22Rv1 (cell line): ENCODE measurements around the gene ARID5A.
"Not testable (repeated sequence)": the region's sequence is repeated elsewhere in the genome, so short reads cannot be mapped to it uniquely, and the experiment has no call there.

Experiments used
- ZFX ChIP-seq: fragments of 450-650 bp; IDR thresholded peaks from 2 replicates; pipeline ENCODE4 v1.6.1; 2017; ENCODE audit warnings: antibody characterized with exemption, borderline replicate concordance
- TF ChIP-seq, protein P1 (sequence below): fragments of 450-650 bp; IDR thresholded peaks from 2 replicates; pipeline ENCODE4 v1.5.1; 2017; ENCODE audit warnings: mild to moderate bottlenecking

DNA sequence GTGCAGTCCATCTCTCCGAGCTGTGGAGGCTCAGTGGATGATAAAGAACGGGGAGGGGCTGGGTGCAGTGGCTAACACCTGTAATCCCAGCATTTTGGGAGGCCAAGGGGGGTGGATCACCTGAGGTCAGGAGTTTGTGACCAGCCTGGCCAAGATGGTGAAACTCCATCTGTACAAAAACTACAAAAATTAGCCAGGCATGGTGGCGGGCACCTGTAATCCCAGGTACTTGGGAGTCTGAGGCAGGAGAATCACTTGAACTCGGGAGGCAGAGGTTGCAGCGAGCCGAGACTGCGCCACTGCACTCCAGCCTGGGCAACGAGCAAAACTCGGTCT is 17.4 kb downstream of the ARID5A start:
- TF ChIP-seq, protein P1, sequence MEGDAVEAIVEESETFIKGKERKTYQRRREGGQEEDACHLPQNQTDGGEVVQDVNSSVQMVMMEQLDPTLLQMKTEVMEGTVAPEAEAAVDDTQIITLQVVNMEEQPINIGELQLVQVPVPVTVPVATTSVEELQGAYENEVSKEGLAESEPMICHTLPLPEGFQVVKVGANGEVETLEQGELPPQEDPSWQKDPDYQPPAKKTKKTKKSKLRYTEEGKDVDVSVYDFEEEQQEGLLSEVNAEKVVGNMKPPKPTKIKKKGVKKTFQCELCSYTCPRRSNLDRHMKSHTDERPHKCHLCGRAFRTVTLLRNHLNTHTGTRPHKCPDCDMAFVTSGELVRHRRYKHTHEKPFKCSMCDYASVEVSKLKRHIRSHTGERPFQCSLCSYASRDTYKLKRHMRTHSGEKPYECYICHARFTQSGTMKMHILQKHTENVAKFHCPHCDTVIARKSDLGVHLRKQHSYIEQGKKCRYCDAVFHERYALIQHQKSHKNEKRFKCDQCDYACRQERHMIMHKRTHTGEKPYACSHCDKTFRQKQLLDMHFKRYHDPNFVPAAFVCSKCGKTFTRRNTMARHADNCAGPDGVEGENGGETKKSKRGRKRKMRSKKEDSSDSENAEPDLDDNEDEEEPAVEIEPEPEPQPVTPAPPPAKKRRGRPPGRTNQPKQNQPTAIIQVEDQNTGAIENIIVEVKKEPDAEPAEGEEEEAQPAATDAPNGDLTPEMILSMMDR: not testable (repeated sequence)
- TF ChIP-seq ZFX: not testable (repeated sequence)
